WTC11 (cell line): ENCODE results near the gene VIPR2.

Experiments
- CBFB ChIP-seq: sonication (generic); formaldehyde crosslinking; IDR thresholded peaks from 2 replicates; pipeline ENCODE4 v1.8.1; 2022; ENCODE audit warnings: mild to moderate bottlenecking, low read depth, missing genetic modification reagents
- CREB1 ChIP-seq: sonication (generic); formaldehyde crosslinking; IDR thresholded peaks from 2 replicates; pipeline ENCODE4 v1.8.0; 2023; ENCODE audit warnings: mild to moderate bottlenecking, missing genetic modification reagents
- FOXJ3 ChIP-seq: sonication (generic); formaldehyde crosslinking; IDR thresholded peaks from 2 replicates; pipeline ENCODE4 v1.9.0; 2021; ENCODE audit warnings: missing genetic modification reagents, mild to moderate bottlenecking, borderline replicate concordance
- NR1H2 ChIP-seq: sonication (generic); formaldehyde crosslinking; IDR thresholded peaks from 2 replicates; pipeline ENCODE4 v1.9.0; 2021; ENCODE audit warnings: mild to moderate bottlenecking, moderate library complexity, missing genetic modification reagents
- NR2C2 ChIP-seq: sonication (generic); formaldehyde crosslinking; IDR thresholded peaks from 2 replicates; pipeline ENCODE4 v1.8.0; 2022; ENCODE audit warnings: mild to moderate bottlenecking, missing genetic modification reagents
- TEAD1 ChIP-seq: sonication (generic); formaldehyde crosslinking; IDR thresholded peaks from 2 replicates; pipeline ENCODE4 v1.8.0; 2022; ENCODE audit warnings: mild to moderate bottlenecking, missing genetic modification reagents
- TP53 ChIP-seq: sonication (generic); formaldehyde crosslinking; IDR thresholded peaks from 2 replicates; pipeline ENCODE4 v1.8.1; 2023; ENCODE audit warnings: mild to moderate bottlenecking, missing genetic modification reagents
- ZNF121 ChIP-seq: sonication (generic); formaldehyde crosslinking; IDR thresholded peaks from 2 replicates; pipeline ENCODE4 v1.8.0; 2023; ENCODE audit warnings: missing genetic modification reagents
- ZNF232 ChIP-seq: sonication (generic); formaldehyde crosslinking; IDR thresholded peaks from 2 replicates; pipeline ENCODE4 v1.8.0; 2022; ENCODE audit warnings: mild to moderate bottlenecking, missing genetic modification reagents
- TF ChIP-seq, protein P1 (sequence below): fragments of 250-450 bp; sonication (Bioruptor Pico); IDR thresholded peaks from 2 replicates; pipeline ENCODE4 v1.9.0; 2021; ENCODE audit warnings: mild to moderate bottlenecking, borderline replicate concordance
- TF ChIP-seq, protein P2 (sequence below): fragments of 200-600 bp; IDR thresholded peaks from 2 replicates; pipeline ENCODE4 v1.8.0; 2022; ENCODE audit warnings: antibody characterized with exemption
- TF ChIP-seq, protein P3 (sequence below): sonication (generic); formaldehyde crosslinking; IDR thresholded peaks from 2 replicates; pipeline ENCODE4 v1.8.1; 2023; ENCODE audit warnings: mild to moderate bottlenecking, missing genetic modification reagents, moderate library complexity

DNA sequence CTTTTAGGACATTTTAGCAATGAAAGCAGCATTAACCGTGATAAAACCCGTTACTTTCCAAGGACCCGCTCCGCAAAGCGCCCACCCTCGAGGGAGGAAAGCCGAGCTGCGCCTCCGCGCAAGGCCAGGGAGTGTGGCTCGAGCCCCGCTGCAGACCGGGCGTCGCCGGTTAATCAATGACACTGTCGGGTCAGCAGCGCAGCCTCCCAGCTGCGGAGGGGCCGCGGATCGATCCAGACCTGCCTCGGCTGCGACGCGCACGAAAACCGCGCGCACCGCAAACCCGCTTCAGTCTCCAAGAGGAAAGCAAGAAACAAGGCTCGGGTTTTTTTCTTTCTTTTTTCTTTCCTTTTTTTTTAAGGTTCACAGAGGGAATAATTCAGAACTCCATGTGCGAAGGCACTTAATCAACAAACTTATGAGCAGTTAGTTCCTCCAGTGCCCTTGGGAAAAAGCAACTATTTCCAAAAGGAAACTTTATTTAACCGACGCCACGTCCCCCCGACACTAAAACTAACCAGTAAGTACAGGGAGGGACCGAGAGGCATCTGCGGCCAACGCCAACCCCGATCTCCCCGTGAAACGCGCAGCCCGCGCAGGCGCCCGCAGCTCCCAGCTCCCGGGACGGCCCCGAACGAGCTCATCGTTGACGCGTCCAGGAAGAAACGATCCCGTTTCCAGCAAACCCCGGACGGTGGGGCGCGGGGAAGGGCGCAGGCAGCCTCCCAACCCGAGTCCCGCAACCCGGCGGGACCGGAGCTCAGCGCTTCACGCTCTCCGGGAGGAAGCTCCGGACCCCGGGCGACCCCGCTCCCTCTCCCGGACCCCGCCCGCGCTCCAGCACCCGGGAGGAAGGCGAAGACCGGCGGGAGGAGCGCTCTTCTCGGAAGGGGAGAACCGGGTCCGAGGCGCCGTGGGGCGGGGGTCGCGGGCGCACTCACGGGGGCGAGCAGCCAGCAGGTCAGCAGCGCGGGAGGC lies 598 bp downstream of the VIPR2 start:
- TF ChIP-seq, protein P1, sequence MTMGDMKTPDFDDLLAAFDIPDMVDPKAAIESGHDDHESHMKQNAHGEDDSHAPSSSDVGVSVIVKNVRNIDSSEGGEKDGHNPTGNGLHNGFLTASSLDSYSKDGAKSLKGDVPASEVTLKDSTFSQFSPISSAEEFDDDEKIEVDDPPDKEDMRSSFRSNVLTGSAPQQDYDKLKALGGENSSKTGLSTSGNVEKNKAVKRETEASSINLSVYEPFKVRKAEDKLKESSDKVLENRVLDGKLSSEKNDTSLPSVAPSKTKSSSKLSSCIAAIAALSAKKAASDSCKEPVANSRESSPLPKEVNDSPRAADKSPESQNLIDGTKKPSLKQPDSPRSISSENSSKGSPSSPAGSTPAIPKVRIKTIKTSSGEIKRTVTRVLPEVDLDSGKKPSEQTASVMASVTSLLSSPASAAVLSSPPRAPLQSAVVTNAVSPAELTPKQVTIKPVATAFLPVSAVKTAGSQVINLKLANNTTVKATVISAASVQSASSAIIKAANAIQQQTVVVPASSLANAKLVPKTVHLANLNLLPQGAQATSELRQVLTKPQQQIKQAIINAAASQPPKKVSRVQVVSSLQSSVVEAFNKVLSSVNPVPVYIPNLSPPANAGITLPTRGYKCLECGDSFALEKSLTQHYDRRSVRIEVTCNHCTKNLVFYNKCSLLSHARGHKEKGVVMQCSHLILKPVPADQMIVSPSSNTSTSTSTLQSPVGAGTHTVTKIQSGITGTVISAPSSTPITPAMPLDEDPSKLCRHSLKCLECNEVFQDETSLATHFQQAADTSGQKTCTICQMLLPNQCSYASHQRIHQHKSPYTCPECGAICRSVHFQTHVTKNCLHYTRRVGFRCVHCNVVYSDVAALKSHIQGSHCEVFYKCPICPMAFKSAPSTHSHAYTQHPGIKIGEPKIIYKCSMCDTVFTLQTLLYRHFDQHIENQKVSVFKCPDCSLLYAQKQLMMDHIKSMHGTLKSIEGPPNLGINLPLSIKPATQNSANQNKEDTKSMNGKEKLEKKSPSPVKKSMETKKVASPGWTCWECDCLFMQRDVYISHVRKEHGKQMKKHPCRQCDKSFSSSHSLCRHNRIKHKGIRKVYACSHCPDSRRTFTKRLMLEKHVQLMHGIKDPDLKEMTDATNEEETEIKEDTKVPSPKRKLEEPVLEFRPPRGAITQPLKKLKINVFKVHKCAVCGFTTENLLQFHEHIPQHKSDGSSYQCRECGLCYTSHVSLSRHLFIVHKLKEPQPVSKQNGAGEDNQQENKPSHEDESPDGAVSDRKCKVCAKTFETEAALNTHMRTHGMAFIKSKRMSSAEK, result no peak
- TF ChIP-seq, protein P2, sequence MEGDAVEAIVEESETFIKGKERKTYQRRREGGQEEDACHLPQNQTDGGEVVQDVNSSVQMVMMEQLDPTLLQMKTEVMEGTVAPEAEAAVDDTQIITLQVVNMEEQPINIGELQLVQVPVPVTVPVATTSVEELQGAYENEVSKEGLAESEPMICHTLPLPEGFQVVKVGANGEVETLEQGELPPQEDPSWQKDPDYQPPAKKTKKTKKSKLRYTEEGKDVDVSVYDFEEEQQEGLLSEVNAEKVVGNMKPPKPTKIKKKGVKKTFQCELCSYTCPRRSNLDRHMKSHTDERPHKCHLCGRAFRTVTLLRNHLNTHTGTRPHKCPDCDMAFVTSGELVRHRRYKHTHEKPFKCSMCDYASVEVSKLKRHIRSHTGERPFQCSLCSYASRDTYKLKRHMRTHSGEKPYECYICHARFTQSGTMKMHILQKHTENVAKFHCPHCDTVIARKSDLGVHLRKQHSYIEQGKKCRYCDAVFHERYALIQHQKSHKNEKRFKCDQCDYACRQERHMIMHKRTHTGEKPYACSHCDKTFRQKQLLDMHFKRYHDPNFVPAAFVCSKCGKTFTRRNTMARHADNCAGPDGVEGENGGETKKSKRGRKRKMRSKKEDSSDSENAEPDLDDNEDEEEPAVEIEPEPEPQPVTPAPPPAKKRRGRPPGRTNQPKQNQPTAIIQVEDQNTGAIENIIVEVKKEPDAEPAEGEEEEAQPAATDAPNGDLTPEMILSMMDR, result no peak
- TF ChIP-seq CBFB (CRISPR knock-in tag) (no peak), TEAD1 (no peak), NR2C2 (CRISPR knock-in tag) (no peak), FOXJ3 (CRISPR knock-in tag) (no peak), ZNF232 (CRISPR knock-in tag) (no peak), CREB1 (CRISPR knock-in tag) (no peak), TP53 (CRISPR knock-in tag) (no peak), ZNF121 (CRISPR knock-in tag) (no peak), NR1H2 (CRISPR knock-in tag) (no peak)
- TF ChIP-seq, protein P3, sequence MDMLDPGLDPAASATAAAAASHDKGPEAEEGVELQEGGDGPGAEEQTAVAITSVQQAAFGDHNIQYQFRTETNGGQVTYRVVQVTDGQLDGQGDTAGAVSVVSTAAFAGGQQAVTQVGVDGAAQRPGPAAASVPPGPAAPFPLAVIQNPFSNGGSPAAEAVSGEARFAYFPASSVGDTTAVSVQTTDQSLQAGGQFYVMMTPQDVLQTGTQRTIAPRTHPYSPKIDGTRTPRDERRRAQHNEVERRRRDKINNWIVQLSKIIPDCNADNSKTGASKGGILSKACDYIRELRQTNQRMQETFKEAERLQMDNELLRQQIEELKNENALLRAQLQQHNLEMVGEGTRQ (CRISPR knock-in tag), result no peak
